Measurements from ENCODE around the gene ZC2HC1C. TPM values are rescaled to one million over a fixed set of nuclear protein-coding genes. Genes with fewer than 3 reads are reported as not detected.

The ZC2HC1C gene
- total and polyA plus RNA-seq, 2 donors (not counting 1 experiment from before 2014, with no cell fraction given), result 0.90 to 1.8 TPM

- peak overlapping the region; percentile 82 for H3K27ac ChIP-seq (ENCODE audit: insufficient read depth, low read length)
- H4K20me1 ChIP-seq (ENCODE audit: control insufficient read depth, extremely low read depth, insufficient read depth, low read length), result no peaks in the 10 kb centered on the region
- H3K4me2 ChIP-seq (ENCODE audit: extremely low read depth, insufficient read depth, low read length), result peak overlapping the region; percentile 85
- peak overlapping the region; percentile 47 for H2AFZ ChIP-seq (ENCODE audit: low read length)
- H3K4me1 ChIP-seq (ENCODE audit: control insufficient read depth, extremely low read depth, insufficient read depth, low read length), result peaks cover 4% of the 10 kb centered on the region
- peak in 1 of 2 donors; percentile 75 for DNase-seq (ENCODE audit: low read depth in 2 of 2)
- no peaks in the 10 kb centered on the region for H3K9me3 ChIP-seq (ENCODE audit: control insufficient read depth, insufficient read depth, low read depth, low read length)
- no peaks in the 10 kb centered on the region for H3K27me3 ChIP-seq (ENCODE audit: control insufficient read depth, insufficient read depth, low read length)
- H3K79me2 ChIP-seq (ENCODE audit: control insufficient read depth, insufficient read depth, low read length), result peaks cover 2% of the 10 kb centered on the region
- H3K9ac ChIP-seq (ENCODE audit: insufficient read depth, low read length), result peak overlapping the region; percentile 76
- H3K36me3 ChIP-seq (ENCODE audit: control insufficient read depth, insufficient read depth, low read length), result no peaks in the 10 kb centered on the region
- TF ChIP-seq CTCF (conservative IDR thresholded peaks at IDR 0.05 in 1 of 2, IDR thresholded peaks at IDR 0.05 in 1 of 2; ENCODE audit: low read depth in 1 of 2, low read length in 2 of 2) (no peak), EZH2 (IDR thresholded peaks at IDR 0.05; ENCODE audit: low read length, missing control alignments) (no peak)
- H3K4me3 ChIP-seq (replicated peaks in 1 of 4; ENCODE audit: control extremely low read depth in 1 of 4, insufficient read depth in 1 of 4, low read depth in 3 of 4, low read length in 4 of 4), result peak overlapping the region; percentile 55 to 88 (median 62)
Observed at GRCh38 chr14:75068294-75069120, 934 bp upstream of the ZC2HC1C start.

GRCh38 chr14:75069811-75070145 lies 337 bp downstream of the ZC2HC1C start:
- H3K36me3 ChIP-seq (ENCODE audit: control insufficient read depth, insufficient read depth, low read length), result no peaks in the 10 kb centered on the region
- H2AFZ ChIP-seq (ENCODE audit: low read length), result peak overlapping the region; percentile 71
- no peaks in the 10 kb centered on the region for H4K20me1 ChIP-seq (ENCODE audit: control insufficient read depth, extremely low read depth, insufficient read depth, low read length)
- peaks cover 4% of the 10 kb centered on the region for H3K4me1 ChIP-seq (ENCODE audit: control insufficient read depth, extremely low read depth, insufficient read depth, low read length)
- no peaks in the 10 kb centered on the region for H3K79me2 ChIP-seq (ENCODE audit: control insufficient read depth, insufficient read depth, low read length)
- H3K9me3 ChIP-seq (ENCODE audit: control insufficient read depth, insufficient read depth, low read depth, low read length), result no peaks in the 10 kb centered on the region
- no peak for TF ChIP-seq EZH2 (IDR thresholded peaks at IDR 0.05; ENCODE audit: low read length, missing control alignments)
- TF ChIP-seq CTCF (conservative IDR thresholded peaks at IDR 0.05 in 1 of 2, IDR thresholded peaks at IDR 0.05 in 1 of 2; ENCODE audit: low read depth in 1 of 2, low read length in 2 of 2), result no peak
- no peaks in the 10 kb centered on the region for H3K27me3 ChIP-seq (ENCODE audit: control insufficient read depth, insufficient read depth, low read length)
- no peak for DNase-seq (ENCODE audit: low read depth in 2 of 2)
- H3K4me2 ChIP-seq (ENCODE audit: extremely low read depth, insufficient read depth, low read length), result peak overlapping the region; percentile 76
- peak overlapping the region; percentile 43 to 67 (median 56) for H3K4me3 ChIP-seq (replicated peaks in 1 of 4; ENCODE audit: control extremely low read depth in 1 of 4, insufficient read depth in 1 of 4, low read depth in 3 of 4, low read length in 4 of 4)
- peak overlapping the region; percentile 65 for H3K9ac ChIP-seq (ENCODE audit: insufficient read depth, low read length)
- H3K27ac ChIP-seq (ENCODE audit: insufficient read depth, low read length), result peak overlapping the region; percentile 82

GRCh38 chr14:75070383-75070782 lies 942 bp downstream of the ZC2HC1C start:
- Histone ChIP-seq H3K27me3 (ENCODE audit: control insufficient read depth, insufficient read depth, low read length) (no peaks in the 10 kb centered on the region), H4K20me1 (ENCODE audit: control insufficient read depth, extremely low read depth, insufficient read depth, low read length) (no peaks in the 10 kb centered on the region), H3K9ac (ENCODE audit: insufficient read depth, low read length) (no peak overlapping the region), H3K4me3 (replicated peaks in 1 of 4; ENCODE audit: control extremely low read depth in 1 of 4, insufficient read depth in 1 of 4, low read depth in 3 of 4, low read length in 4 of 4) (no peak overlapping the region), H3K9me3 (ENCODE audit: control insufficient read depth, insufficient read depth, low read depth, low read length) (no peaks in the 10 kb centered on the region), H2AFZ (ENCODE audit: low read length) (no peak overlapping the region), H3K36me3 (ENCODE audit: control insufficient read depth, insufficient read depth, low read length) (no peaks in the 10 kb centered on the region), H3K4me1 (ENCODE audit: control insufficient read depth, extremely low read depth, insufficient read depth, low read length) (peaks cover 4% of the 10 kb centered on the region), H3K79me2 (ENCODE audit: control insufficient read depth, insufficient read depth, low read length) (no peaks in the 10 kb centered on the region), H3K4me2 (ENCODE audit: extremely low read depth, insufficient read depth, low read length) (no peak overlapping the region), H3K27ac (ENCODE audit: insufficient read depth, low read length) (no peak overlapping the region)
- TF ChIP-seq EZH2 (IDR thresholded peaks at IDR 0.05; ENCODE audit: low read length, missing control alignments) (no peak), CTCF (conservative IDR thresholded peaks at IDR 0.05 in 1 of 2, IDR thresholded peaks at IDR 0.05 in 1 of 2; ENCODE audit: low read depth in 1 of 2, low read length in 2 of 2) (no peak)
- no peak for DNase-seq (ENCODE audit: low read depth in 2 of 2)
